NCI-H1694 (cell line): ENCODE measurements around the gene CIBAR2.
A peak's percentile ranks its signal among the peaks of the same experiment; 100 is the strongest.

Experiments used
- DNase-seq: peaks from one replicate; lab custom pipeline; 2025; lab: John Stamatoyannopoulos, UW

Gene CIBAR2

DNA sequence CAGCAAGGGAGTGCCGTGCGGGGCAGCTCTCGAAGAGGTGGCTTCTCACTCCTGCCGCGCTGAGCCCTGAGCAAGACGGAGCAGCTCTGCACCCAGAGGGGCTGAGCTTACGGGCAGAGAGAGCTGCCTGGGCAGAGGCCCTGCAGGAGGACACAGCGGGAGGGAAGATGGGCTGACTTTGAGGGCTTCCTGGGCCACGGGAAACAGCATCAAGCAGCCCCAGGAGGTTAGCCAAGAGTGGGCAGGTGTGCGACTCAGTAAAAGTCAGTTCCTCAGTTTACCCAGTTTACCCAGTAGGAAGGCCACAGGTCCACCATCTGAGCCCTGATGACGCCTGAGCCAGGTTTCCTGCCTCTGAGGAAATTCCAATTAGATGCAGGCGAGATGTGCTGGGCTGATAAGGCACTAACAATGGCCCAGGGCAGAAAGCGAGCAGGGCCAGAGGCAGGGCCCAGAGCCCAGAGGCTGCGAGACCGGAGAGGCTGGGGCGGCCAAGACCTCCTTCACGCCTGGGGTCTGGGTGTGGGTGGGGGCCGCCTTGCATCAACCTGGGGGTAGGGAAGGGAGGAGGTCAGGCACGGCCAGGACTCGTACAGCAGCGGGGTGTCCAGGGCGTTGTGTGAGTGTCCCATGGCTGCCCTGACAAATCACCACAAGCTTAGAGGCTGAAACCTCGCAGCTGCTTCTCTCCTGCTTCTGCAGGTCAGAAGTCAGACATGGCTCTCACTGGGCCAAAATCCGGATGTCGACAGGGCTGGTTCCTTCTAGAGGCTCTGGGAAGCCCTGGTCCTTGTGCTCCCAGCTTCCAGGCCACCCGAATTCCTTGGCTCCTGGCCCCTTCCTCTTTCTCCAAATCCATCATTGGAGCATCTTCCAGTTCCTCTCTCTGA lies 32.0 kb upstream of the CIBAR2 start:
- no peak for DNase-seq

DNA sequence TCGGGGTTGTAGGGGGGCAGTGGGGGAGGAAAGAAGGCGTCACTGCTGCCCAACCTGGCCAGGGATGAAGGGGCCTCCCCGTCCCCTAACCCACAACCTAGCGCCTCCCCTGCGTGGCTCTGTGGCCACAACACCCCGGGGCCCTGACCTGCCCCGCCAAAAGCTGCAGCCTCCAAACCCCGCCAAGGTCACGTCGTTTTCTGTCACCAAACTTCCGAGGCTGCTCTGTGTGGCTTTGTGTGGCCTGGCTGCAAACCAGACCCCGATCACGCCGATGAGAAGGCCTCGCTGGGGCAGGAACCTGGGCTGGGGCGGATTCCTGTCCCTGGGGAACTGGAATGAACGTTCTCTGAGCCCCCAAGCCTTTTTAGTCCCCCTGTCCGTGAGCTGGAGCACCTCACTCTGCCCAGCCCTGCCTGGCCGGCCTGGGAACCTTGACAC lies 30.5 kb upstream of the CIBAR2 start:
- no peak for DNase-seq

GRCh38 chr16:85142129-85142513 lies 29.8 kb upstream of the CIBAR2 start:
- DNase-seq, result no peak

DNA sequence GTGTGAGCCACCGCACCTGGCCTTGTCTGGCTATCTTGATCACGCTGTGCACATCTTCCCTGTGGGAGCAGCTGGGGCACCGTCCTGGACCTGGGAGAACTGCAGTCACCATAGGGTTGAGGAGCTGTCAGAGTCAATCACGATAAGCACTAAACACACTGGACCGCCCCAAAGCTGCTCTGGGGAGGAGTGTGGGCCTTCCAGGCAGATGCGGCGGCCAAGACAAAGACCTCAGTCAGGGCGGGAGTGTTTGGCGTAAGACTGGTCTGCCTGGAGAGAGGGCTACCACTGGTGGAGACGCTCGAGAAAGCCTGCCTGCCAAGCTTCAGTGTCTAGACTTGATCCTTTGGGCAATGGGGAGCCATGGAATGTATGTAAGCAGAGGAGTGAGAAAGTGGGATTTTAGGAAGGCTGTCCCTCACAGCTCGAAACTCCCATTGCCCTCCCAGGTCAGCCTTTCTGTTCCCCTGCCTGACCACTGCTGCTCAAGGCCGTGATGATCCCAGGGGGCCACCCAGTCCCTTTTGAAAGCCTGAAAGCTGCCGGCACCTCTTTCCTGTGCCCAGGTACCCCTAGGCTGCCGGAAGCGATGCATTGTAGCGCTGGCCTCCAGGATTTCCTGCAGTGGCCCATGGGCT lies 29.3 kb upstream of the CIBAR2 start:
- no peak for DNase-seq

GRCh38 chr16:85140455-85141012 lies 28.3 kb upstream of the CIBAR2 start:
- DNase-seq, result no peak

DNA sequence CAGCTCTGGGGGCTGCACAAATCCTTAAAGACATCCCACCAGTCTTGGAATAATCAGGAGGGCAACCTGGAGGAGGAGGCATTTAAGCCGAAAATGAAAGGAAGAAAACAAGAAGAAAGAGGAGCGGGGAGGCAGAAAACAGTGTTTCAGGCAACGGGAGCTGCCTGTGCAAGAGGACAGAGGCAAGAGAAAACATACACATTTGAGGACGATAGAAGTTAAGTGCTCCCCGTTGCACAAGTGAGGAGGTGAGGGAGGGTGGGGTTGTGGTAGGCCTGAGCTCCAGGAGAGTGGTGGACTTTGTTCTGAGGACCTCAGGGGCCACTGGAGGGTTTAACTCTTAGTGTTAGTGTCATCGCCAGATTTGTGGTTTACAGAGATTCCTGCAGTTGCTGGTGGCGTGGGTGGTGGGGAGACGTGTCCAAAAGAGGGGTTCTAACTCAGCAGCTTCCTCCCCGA lies 27.6 kb upstream of the CIBAR2 start:
- no peak for DNase-seq

GRCh38 chr16:85138825-85139627 lies 26.8 kb upstream of the CIBAR2 start:
- no peak for DNase-seq

DNA sequence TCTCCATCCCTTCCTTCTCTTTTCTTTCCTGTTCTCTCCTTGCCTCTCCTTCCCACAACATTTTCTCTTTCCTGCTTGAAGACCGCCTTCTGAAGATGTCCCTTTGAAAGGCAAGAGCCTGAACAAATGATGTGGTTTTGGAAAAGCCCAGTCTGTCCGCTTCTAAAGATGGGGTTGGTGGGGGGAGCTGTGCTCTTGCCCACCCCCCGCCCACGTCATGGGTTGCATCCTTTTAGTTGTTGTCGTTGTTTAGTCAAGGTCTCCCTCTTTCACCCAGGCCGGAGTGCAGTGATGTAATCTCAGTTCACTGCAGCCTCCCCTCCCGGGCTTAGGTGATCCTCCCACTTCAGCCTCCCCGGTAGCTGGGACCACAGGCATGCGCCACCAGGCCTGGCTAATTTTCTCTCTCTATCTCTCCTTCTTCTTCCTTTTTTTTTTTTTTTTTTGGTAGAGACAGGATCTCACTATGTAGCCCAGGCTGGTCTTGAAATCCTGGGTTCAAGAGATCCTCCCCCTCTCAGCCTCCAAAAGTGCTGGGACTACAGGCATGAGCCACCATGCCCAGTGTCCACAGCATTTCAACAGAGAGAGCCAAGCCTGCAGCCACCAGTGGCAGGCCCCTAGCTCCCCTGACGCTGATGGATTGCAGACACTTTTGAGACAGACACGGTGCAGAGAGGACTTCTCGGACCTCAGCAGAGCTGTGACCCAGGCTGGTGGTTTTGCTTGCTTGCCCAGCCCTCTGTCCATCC lies 26.0 kb upstream of the CIBAR2 start:
- DNase-seq, result no peak

DNA sequence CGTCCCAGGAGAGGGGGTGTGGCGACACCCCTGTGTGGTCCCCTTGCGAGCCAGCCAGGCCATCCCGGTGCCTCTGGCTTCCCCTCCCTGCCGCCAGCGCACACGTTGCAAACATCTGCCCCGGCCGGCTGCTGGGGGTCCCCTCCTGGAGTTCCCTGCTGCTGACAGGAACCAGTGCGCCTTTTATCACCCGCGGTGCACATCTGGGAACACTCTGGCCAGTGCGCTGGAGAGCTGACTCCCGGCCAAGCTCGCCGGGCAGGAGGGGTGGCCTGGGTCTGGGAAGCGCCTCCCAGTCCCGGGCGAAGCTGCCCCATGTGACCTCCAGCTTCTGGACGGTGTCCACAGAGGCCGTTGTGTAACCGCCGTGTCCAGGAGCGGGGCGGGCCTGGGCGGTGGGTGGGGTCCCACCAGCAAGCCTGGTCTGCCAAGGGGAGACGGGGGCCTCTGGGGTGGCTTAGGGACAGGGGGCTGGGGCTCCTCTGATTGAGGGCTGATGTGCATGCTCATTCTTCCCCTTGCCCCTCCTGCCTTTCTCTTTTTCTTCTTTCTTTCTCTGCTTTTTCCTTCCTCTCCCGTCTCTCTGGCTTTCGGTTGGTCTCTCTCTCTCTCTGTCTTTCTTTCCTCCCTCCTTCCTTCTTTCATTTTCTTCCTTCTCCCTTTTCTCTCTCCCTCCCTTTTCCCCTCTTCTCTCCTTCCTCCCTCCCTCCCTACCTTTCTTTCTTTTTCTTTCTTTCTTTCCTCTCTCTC lies 25.2 kb upstream of the CIBAR2 start:
- no peak for DNase-seq

- DNase-seq, result no peak
These were observed 24.5 kb upstream of the CIBAR2 start for GRCh38 chr16:85136702-85137322.

- no peak for DNase-seq
These were observed 24.0 kb upstream of the CIBAR2 start for GRCh38 chr16:85136213-85136701.

GRCh38 chr16:85134789-85135142 lies 22.5 kb upstream of the CIBAR2 start:
- DNase-seq, result no peak

GRCh38 chr16:85134076-85134788 lies 22.0 kb upstream of the CIBAR2 start:
- DNase-seq, result no peak

GRCh38 chr16:85133290-85133599 lies 21.0 kb upstream of the CIBAR2 start:
- DNase-seq, result no peak

GRCh38 chr16:85132456-85133289 lies 20.4 kb upstream of the CIBAR2 start:
- no peak for DNase-seq

DNA sequence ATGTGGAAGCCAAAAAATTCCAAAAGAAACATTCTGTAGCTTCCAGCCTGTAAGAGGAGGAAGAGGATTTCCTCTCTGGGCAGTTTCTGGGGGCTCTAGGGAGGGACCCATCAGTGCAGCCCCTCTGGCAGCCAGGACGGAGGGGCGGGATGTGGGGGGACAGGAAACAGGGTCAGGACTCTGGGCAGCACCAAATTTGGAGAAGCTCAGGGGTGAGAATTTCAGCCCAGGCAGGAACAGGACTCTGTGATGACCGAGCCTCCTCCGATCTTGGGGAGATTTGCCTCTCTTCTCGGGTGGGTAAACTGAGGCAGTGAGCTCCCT lies 18.4 kb upstream of the CIBAR2 start:
- no peak for DNase-seq

DNA sequence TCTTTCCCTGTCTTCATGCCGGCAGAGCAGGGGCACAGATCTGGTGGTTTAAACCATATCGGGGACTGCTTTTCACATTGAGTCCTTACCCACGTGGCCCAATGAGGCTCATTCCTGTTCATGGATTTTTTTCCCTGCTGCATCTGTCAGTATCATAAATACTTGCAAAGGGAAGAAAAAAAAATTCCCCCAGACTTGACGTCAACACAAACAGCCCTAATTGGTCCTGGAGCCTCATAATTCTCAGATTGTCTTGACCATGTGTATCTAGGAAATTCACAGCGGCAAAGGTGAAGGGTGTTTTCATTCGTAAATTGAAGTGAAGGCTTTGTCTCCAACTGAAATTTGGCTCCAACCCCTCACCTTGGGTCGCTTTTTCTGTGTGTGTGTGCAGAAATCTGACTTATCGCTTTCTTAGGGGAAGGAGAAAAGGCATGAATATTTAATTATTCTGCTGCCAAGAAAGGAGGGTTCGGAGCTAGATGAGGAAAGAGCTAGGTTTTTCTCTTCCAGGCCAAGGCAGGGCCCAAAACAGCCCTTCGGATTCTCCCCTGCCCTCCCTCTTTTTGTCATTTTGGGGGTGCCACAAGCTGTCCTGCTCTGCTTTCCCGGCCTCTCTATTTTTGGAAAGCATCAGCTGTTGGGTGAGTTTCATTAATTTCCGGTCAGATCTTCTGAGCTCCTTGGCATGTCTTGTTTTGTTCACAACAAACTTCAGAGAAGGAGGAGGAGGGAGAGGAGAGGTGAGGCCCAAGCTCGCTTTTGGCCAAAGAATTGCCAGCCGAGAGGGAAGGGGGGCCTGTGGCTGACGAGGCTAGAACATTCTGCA lies 17.8 kb upstream of the CIBAR2 start:
- peak; percentile 55 for DNase-seq
